Measurements from ENCODE around the gene DNHD1.

Gene DNHD1

GRCh38 chr11:6472934-6473333 is 24.1 kb upstream of the DNHD1 start:
- Mint-ChIP-seq H3K4me1 (ENCODE audit: low read depth in 2 of 2) (peaks cover 16 to 19% of the 10 kb centered on the region in 2 donors), H3K36me3 (ENCODE audit: insufficient read depth) (peaks cover 13% of the 10 kb centered on the region), H3K4me3 (peak overlapping the region; percentile 88 to 89), H3K27me3 (no peaks in the 10 kb centered on the region), H3K27ac (peak overlapping the region; percentile 83 to 90), H3K9me3 (no peaks in the 10 kb centered on the region)
- no peak for DNase-seq
- ATAC-seq (replicated peaks) = no peak

GRCh38 chr11:6473451-6474412 is 23.3 kb upstream of the DNHD1 start, which contains the start of gene TRIM3:
Gene TRIM3 (minus strand): TSS chr11:6473941. CDS start chr11:6465695, 8,246 bp downstream.
- DNase-seq (peak; percentile 37 to 50 (median 42)), ATAC-seq (replicated peaks) (peak; percentile 79)
- Mint-ChIP-seq H3K9me3 (no peaks in the 10 kb centered on the region), H3K27me3 (no peaks in the 10 kb centered on the region), H3K4me1 (ENCODE audit: low read depth in 2 of 2) (peaks cover 16 to 19% of the 10 kb centered on the region in 2 donors), H3K27ac (peak within 1 kb of the TSS; percentile 83 to 90), H3K36me3 (ENCODE audit: insufficient read depth) (peaks cover 16% of the 10 kb centered on the region), H3K4me3 (peak within 1 kb of the TSS; percentile 88 to 89)

GRCh38 chr11:6474413-6474792 is 22.7 kb upstream of the DNHD1 start:
- peaks cover 16% of the 10 kb centered on the region for H3K36me3 Mint-ChIP-seq (ENCODE audit: insufficient read depth)
- no peaks in the 10 kb centered on the region for H3K27me3 Mint-ChIP-seq
- H3K9me3 Mint-ChIP-seq = no peaks in the 10 kb centered on the region
- no peak for ATAC-seq (replicated peaks)
- peak overlapping the region; percentile 88 to 89 for H3K4me3 Mint-ChIP-seq
- peaks cover 16 to 19% of the 10 kb centered on the region in 2 donors for H3K4me1 Mint-ChIP-seq (ENCODE audit: low read depth in 2 of 2)
- H3K27ac Mint-ChIP-seq = peak overlapping the region; percentile 83 to 90
- DNase-seq = no peak

- Mint-ChIP-seq H3K4me3 (peak overlapping the region; percentile 88 to 89), H3K27me3 (no peaks in the 10 kb centered on the region), H3K9me3 (no peaks in the 10 kb centered on the region), H3K4me1 (ENCODE audit: low read depth in 2 of 2) (peaks cover 21 to 23% of the 10 kb centered on the region in 2 donors), H3K27ac (peak overlapping the region; percentile 83 to 90), H3K36me3 (ENCODE audit: insufficient read depth) (peaks cover 16% of the 10 kb centered on the region)
- DNase-seq (no peak), ATAC-seq (replicated peaks) (no peak)
These were observed 22.1 kb upstream of the DNHD1 start for GRCh38 chr11:6474806-6475500.

- Mint-ChIP-seq H3K36me3 (ENCODE audit: insufficient read depth) (peaks cover 17% of the 10 kb centered on the region), H3K27me3 (no peaks in the 10 kb centered on the region), H3K9me3 (no peaks in the 10 kb centered on the region), H3K4me3 (no peak overlapping the region), H3K4me1 (ENCODE audit: low read depth in 2 of 2) (peaks cover 29 to 31% of the 10 kb centered on the region in 2 donors), H3K27ac (peak overlapping the region; percentile 84 to 90)
- ATAC-seq (replicated peaks) (no peak), DNase-seq (no peak)
These were observed 21.1 kb upstream of the DNHD1 start for GRCh38 chr11:6475936-6476335.

GRCh38 chr11:6476571-6476970 is 20.5 kb upstream of the DNHD1 start:
- Mint-ChIP-seq H3K27ac (peak overlapping the region in 1 of 2 donors; percentile 39), H3K4me1 (ENCODE audit: low read depth in 2 of 2) (peaks cover 33 to 36% of the 10 kb centered on the region in 2 donors), H3K4me3 (no peak overlapping the region), H3K36me3 (ENCODE audit: insufficient read depth) (peaks cover 23% of the 10 kb centered on the region), H3K27me3 (no peaks in the 10 kb centered on the region), H3K9me3 (no peaks in the 10 kb centered on the region)
- ATAC-seq (replicated peaks) (no peak), DNase-seq (no peak)

- H3K27ac Mint-ChIP-seq = peak overlapping the region; percentile 96 to 98
- H3K36me3 Mint-ChIP-seq (ENCODE audit: insufficient read depth) = peaks cover 27% of the 10 kb centered on the region
- H3K4me3 Mint-ChIP-seq = peak overlapping the region; percentile 89 to 90
- H3K4me1 Mint-ChIP-seq (ENCODE audit: low read depth in 2 of 2) = peaks cover 29 to 32% of the 10 kb centered on the region in 2 donors
- DNase-seq = no peak
- H3K9me3 Mint-ChIP-seq = no peaks in the 10 kb centered on the region
- no peak for ATAC-seq (replicated peaks)
- H3K27me3 Mint-ChIP-seq = no peaks in the 10 kb centered on the region
These were observed 16.7 kb upstream of the DNHD1 start for GRCh38 chr11:6480299-6480914.

GRCh38 chr11:6481012-6481923 is 15.8 kb upstream of the DNHD1 start, which contains the start of the genes ARFIP2 and TIMM10B:
Gene ARFIP2 (minus strand): TSS chr11:6481331. CDS start chr11:6480421, 910 bp downstream.
Gene TIMM10B (plus strand): TSS chr11:6481501. CDS start chr11:6481517, 16 bp downstream.
- peak within 1 kb of the TSS; percentile 96 to 98 for H3K27ac Mint-ChIP-seq
- ATAC-seq (replicated peaks) (peak; percentile 95), DNase-seq (peak; percentile 94 to 97 (median 96))
- H3K36me3 Mint-ChIP-seq (ENCODE audit: insufficient read depth) = peaks cover 27% of the 10 kb centered on the region
- H3K4me1 Mint-ChIP-seq (ENCODE audit: low read depth in 2 of 2) = peaks cover 26 to 32% of the 10 kb centered on the region in 2 donors
- H3K9me3 Mint-ChIP-seq = no peaks in the 10 kb centered on the region
- H3K27me3 Mint-ChIP-seq = no peaks in the 10 kb centered on the region
- peak within 1 kb of the TSS; percentile 89 to 90 for H3K4me3 Mint-ChIP-seq

GRCh38 chr11:6481924-6482275 is 15.2 kb upstream of the DNHD1 start:
- Mint-ChIP-seq H3K27ac (peak overlapping the region; percentile 96 to 98), H3K4me3 (peak overlapping the region; percentile 89 to 90), H3K4me1 (ENCODE audit: low read depth in 2 of 2) (peaks cover 26 to 32% of the 10 kb centered on the region in 2 donors), H3K36me3 (ENCODE audit: insufficient read depth) (peaks cover 27% of the 10 kb centered on the region), H3K9me3 (no peaks in the 10 kb centered on the region), H3K27me3 (no peaks in the 10 kb centered on the region)
- ATAC-seq (replicated peaks) (peak; percentile 3), DNase-seq (peak in 1 of 3 experiments; percentile 18)

DNA sequence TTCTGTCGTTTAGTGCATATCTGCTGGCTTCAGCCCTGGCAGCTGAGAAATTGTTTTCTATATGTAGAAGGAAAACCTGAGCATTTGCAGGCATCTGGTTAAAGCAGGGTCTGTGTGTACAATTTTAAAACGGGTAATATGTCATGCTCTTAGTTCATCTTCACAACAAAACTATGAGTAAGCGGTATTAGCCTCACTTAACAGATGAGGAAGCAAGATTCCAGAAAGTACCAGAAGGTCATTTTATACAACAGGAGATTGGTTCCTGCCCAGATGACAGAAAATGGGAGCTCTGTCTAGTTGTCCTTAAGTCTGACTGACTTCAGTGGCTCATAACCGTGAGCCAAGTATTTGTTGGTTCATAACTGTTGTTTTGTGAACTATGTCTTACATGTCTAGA is 14.6 kb upstream of the DNHD1 start:
- H3K36me3 Mint-ChIP-seq (ENCODE audit: insufficient read depth) = peaks cover 26% of the 10 kb centered on the region
- H3K9me3 Mint-ChIP-seq = no peaks in the 10 kb centered on the region
- DNase-seq = no peak
- no peaks in the 10 kb centered on the region for H3K27me3 Mint-ChIP-seq
- ATAC-seq (replicated peaks) = no peak
- peak overlapping the region; percentile 89 to 90 for H3K4me3 Mint-ChIP-seq
- peaks cover 26 to 32% of the 10 kb centered on the region in 2 donors for H3K4me1 Mint-ChIP-seq (ENCODE audit: low read depth in 2 of 2)
- peak overlapping the region; percentile 96 to 98 for H3K27ac Mint-ChIP-seq

DNA sequence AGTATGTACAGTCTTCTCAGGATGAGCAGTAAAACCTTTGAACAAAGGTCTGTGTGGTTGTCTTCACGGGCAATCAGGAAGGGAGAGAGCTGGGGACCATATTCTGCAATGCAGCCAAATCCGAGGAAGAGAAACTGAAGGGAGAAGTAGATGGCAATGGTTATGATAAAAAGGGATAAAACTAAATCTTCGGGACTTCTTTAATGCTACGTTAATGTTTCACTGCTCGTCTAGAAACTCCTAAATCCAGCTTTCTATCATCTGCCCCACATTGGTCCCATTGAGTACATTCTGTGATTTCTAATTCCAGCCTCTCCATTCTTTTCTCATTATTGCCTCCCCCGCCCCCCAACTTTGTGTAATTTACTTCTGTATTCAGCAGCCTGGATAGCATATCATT is 14.1 kb upstream of the DNHD1 start:
- Mint-ChIP-seq H3K4me3 (peak overlapping the region; percentile 89 to 90), H3K9me3 (no peaks in the 10 kb centered on the region), H3K27ac (peak overlapping the region; percentile 96 to 98), H3K36me3 (ENCODE audit: insufficient read depth) (peaks cover 25% of the 10 kb centered on the region), H3K4me1 (ENCODE audit: low read depth in 2 of 2) (peaks cover 26 to 32% of the 10 kb centered on the region in 2 donors), H3K27me3 (no peaks in the 10 kb centered on the region)
- ATAC-seq (replicated peaks) (no peak), DNase-seq (no peak)

DNA sequence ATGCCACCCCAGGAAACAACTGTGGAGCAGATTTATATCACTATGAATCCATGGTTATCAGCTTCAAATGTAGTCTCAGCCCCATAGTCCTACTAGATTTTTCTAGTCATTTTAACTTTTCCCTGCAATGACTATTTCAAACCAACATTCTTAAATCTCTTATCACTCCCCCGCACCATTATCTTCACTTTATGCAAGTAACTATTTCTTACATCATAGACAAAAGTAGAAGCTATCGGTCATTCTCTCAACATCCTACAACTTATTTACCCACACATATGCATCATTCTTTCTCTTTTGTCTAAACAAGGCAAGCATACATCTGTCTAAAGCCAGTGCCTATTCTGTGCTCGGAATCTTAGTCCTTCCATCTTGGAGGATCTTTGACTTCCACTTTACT is 11.4 kb upstream of the DNHD1 start:
- H3K4me1 Mint-ChIP-seq (ENCODE audit: low read depth in 2 of 2) = peaks cover 19 to 22% of the 10 kb centered on the region in 2 donors
- no peak for ATAC-seq (replicated peaks)
- H3K27ac Mint-ChIP-seq = no peak overlapping the region
- DNase-seq = no peak
- H3K4me3 Mint-ChIP-seq = no peak overlapping the region
- no peaks in the 10 kb centered on the region for H3K27me3 Mint-ChIP-seq
- H3K9me3 Mint-ChIP-seq = no peaks in the 10 kb centered on the region
- peaks cover 26% of the 10 kb centered on the region for H3K36me3 Mint-ChIP-seq (ENCODE audit: insufficient read depth)
